Stimulated activated CD8-positive, alpha-beta memory T cell treated with anti-CD3 and anti-CD28 coated beads, Interleukin-7, amount 100 ng/mL, for 4 hours (primary cell): ENCODE results near the gene OAT.

Source experiments
- DNase-seq, 2 donors: peaks; one replicate each; pipeline ENCODE4 v3.0.0-alpha.2; 2020; ENCODE audit warnings: low read depth in 2 of 2

The OAT gene

GRCh38 chr10:124403548-124403947, 15.2 kb downstream of the OAT start:
- no peak for DNase-seq

- no peak for DNase-seq
Measured at GRCh38 chr10:124402273-124402672, 16.4 kb downstream of the OAT start.

- no peak for DNase-seq
Measured at GRCh38 chr10:124401633-124402032, 17.1 kb downstream of the OAT start.

- DNase-seq = no peak
Measured at GRCh38 chr10:124394583-124394982, 24.1 kb downstream of the OAT start.

GRCh38 chr10:124392626-124393342, 25.9 kb downstream of the OAT start:
- no peak for DNase-seq

- DNase-seq = no peak
Measured at GRCh38 chr10:124390471-124391187, 28.1 kb downstream of the OAT start.

- DNase-seq = no peak
Measured at GRCh38 chr10:124389613-124390361, 28.9 kb downstream of the OAT start.

- DNase-seq = peak; percentile 70 to 88
Measured at GRCh38 chr10:124388823-124389612, 29.7 kb downstream of the OAT start.

- no peak for DNase-seq
Measured at GRCh38 chr10:124388476-124388822, 30.3 kb downstream of the OAT start.

- no peak for DNase-seq
Measured at GRCh38 chr10:124387078-124387874, 31.4 kb downstream of the OAT start.

- DNase-seq = no peak
Measured at GRCh38 chr10:124386186-124387077, 32.3 kb downstream of the OAT start.

- no peak for DNase-seq
Measured at GRCh38 chr10:124385627-124386185, 33.0 kb downstream of the OAT start.

GRCh38 chr10:124384591-124385190, 34.0 kb downstream of the OAT start:
- no peak for DNase-seq

- DNase-seq = no peak
Measured at GRCh38 chr10:124384172-124384571, 34.6 kb downstream of the OAT start.

GRCh38 chr10:124383496-124383895, 35.2 kb downstream of the OAT start:
- no peak for DNase-seq

- DNase-seq = no peak
Measured at GRCh38 chr10:124381011-124381611, 37.6 kb downstream of the OAT start.

GRCh38 chr10:124380256-124380995, 38.3 kb downstream of the OAT start:
- no peak for DNase-seq

GRCh38 chr10:124379609-124380193, 39.0 kb downstream of the OAT start:
- no peak for DNase-seq
